Epithelial cell of esophagus (primary cell): ENCODE results near the gene NOTCH1.

Experiments used
- DNase-seq: peaks from one replicate; pipeline ENCODE4 v3.0.0; 2010; ENCODE audit warnings: low read depth
- H3K4me3 ChIP-seq: 2 replicates; pipeline ENCODE4 v1.5.1; 2011; ENCODE audit warnings: mild to moderate bottlenecking, low read length, control low read depth
- TF ChIP-seq, protein P1 (sequence below): IDR thresholded peaks from 2 replicates; pipeline ENCODE4 v1.5.1; 2011; ENCODE audit warnings: low read depth, mild to moderate bottlenecking, low read length, control low read depth, inconsistent platforms; ENCODE audit not compliant: insufficient read depth; ENCODE audit errors: missing control alignments

NOTCH1 gene

GRCh38 chr9:136532799-136533774 lies 12.8 kb downstream of the NOTCH1 start:
- TF ChIP-seq, protein P1, sequence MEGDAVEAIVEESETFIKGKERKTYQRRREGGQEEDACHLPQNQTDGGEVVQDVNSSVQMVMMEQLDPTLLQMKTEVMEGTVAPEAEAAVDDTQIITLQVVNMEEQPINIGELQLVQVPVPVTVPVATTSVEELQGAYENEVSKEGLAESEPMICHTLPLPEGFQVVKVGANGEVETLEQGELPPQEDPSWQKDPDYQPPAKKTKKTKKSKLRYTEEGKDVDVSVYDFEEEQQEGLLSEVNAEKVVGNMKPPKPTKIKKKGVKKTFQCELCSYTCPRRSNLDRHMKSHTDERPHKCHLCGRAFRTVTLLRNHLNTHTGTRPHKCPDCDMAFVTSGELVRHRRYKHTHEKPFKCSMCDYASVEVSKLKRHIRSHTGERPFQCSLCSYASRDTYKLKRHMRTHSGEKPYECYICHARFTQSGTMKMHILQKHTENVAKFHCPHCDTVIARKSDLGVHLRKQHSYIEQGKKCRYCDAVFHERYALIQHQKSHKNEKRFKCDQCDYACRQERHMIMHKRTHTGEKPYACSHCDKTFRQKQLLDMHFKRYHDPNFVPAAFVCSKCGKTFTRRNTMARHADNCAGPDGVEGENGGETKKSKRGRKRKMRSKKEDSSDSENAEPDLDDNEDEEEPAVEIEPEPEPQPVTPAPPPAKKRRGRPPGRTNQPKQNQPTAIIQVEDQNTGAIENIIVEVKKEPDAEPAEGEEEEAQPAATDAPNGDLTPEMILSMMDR, result no peak
- peak overlapping the region; percentile 15 for H3K4me3 ChIP-seq
- DNase-seq, result no peak

DNA sequence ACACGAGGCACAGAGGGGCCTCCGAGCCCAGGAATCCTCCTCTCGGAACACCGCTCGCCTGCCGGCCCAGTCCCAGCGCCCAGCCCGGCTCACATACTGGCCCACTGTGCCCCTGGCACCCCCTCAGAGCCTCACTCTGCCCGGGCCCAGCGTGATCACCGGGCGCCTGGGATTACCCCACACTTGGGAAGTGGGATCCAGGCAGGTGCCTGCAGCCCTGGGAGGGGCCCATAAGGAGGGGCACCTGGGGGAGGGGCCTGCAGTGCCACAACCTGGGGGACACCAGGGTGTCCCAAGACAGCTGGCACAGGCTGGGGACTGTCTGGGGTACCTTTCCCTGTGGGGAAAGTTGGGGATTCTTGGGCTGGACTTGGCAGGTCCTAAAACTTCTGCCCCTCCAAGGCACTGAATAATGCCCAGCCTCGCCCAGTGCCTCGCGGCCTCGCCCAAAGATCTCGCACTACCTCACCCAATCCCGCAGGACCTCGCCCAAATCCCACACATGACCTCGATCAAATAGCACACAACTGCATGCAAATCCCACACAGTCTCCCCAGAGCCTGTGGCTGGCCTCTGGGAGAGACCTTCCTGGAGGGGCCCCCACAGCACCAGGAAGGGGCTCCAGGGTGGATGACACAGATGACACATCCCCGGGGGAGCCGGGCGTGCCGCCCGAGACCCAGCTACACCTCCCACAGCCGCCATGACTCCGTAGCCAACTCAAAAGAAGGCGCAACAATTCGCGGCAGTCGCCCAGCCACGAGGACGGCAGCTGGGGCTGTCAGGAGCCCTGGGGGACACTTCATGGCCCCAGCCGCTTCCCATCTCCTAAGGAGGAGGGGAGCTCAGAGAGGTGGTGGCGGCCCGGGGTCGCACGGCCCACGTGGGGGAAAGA lies 13.7 kb downstream of the NOTCH1 start:
- peak; percentile 40 for DNase-seq
- H3K4me3 ChIP-seq, result no peak overlapping the region
- TF ChIP-seq, protein P1, result no peak

DNA sequence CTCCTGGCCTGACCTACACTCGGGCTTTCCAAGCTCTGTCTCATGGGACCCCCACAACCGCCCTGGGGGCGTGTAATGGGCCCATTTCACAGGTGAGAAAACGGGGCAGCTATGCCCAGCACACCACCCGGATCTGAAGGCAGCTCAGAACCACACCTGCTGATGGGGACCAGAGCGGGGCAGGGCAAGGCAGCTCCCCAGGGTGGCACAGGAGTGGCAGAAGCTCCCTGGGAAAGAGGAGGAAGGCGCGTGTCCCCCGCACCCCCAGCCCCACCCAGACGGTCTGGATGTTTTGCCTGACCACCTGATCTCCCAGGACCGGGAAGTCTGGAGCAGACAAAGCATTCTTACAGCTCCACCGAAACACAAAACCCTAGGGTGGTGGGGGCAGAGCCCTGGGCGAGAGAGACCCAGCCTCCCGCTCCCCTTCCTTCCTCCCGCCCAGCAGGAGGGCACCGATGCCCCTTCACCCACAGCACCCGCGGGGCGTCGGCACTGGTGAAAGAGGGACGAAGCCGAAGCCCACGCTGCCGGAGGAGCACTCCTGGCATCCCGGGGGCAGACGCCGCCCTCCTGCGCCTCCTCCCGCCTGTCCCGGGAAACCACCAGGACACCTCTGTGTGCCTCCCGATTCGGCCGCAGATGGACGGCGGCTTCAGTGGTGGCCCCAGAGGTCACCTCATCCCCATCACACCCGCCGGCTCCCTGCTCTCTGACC lies 14.5 kb downstream of the NOTCH1 start:
- no peak for DNase-seq
- TF ChIP-seq, protein P1, result no peak
- H3K4me3 ChIP-seq, result no peak overlapping the region

DNA sequence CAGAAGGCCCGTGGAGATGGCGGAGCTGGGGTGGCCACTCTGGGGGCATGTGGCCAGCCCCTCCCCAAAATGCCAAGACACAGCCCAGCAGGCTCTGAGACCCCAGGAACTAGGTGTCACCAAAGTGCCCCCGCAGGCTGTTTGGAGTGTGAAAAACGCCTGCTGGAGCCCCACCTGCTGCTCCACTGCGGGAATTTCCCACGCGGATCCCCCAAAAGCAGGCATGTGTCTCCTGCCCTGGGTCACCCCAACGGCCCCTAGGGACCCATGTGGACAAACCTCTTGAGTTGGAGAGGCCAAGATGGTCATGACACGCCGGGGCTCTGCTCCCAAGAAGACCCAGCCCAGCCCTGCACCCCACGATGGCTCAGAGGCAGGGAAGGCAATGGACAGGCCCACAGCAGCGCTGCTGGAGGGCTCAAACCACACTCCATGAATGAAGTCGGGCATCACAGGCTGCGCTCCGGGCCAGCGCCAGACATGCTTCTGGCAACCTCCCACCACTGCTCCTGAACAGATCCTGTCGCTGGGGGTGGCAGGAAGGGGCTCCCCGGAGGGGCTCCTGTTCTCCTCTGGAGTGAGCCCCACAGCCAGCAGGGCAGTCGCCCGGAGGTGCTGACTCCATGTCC lies 15.3 kb downstream of the NOTCH1 start:
- DNase-seq, result no peak
- TF ChIP-seq, protein P1, result no peak
- no peak overlapping the region for H3K4me3 ChIP-seq

DNA sequence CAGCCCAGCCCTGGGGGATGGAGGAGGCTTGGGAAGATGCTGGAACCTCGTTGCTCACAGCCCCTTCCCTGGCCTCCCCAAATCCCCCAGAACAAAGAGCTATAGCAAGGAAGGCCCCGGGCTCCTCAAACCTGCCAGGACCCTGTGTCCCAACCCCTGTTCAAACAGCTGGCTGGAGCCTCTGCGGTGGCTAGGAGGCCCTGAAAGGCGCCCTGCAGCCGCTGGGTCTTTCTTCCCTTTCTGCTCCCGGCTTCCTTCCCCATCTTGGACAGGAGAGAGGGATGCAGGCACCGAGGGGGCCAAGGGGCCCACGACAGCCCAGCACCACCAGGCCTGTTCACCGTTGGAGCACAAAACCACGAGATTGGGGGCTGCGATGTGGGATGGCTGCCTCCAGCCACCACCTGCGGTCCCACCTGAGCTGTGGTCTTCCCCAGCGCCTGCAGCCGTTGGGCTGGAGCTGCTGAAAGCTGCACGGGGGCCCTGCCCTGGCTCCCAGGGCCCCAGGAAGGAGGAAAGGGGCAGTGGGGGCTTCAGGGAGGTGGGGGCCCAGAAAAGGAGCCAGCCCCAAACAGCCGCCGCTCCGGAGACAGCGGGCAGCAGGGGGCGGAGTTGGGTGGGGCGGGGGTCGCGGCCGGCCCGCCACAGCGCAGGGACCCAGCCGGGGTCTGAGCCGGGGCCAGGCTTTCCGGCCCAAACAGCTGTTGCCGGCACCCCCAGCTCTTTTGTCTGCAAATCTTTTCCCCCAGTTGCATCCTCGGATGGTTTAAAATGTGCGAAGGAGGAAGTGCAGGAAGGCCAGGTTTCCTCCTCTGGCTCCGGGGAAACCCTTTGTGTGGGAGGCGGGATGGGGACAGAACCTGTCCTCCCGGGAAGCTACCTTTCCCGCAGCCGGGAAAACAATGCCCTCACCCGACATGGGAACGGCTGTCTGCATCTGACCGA lies 16.1 kb downstream of the NOTCH1 start:
- H3K4me3 ChIP-seq, result no peak overlapping the region
- DNase-seq, result no peak
- TF ChIP-seq, protein P1, result no peak
